H1 (cell line): ENCODE data around the gene DENND11. TPM values are rescaled to one million over a fixed set of nuclear protein-coding genes. Genes with fewer than 3 reads are reported as not detected.

Experiments
- CTCF ChIP-seq, 3 experiments: IDR thresholded peaks; 1 replicate in 2 of 3; 2 replicates in 1 of 3; pipeline versions ENCODE4 v1.5.1 to v1.6.1; 2011; ENCODE audit warnings: low read length in 3 of 3, mild to moderate bottlenecking in 3 of 3, inconsistent platforms in 2 of 3, low read depth in 1 of 3, moderate library complexity in 1 of 3; ENCODE audit not compliant: insufficient read depth in 1 of 3; ENCODE audit errors: control extremely low read depth in 1 of 3
- JUN ChIP-seq: IDR thresholded peaks from 2 replicates; pipeline ENCODE4 v1.6.1; 2011; ENCODE audit warnings: low read depth, mild to moderate bottlenecking, improper control_type of control experiment, low read length
- PHF8 ChIP-seq: fragments of 200-600 bp; sonication (generic); conservative IDR thresholded peaks from 2 replicates; pipeline ENCODE4 v1.7.1; 2012; ENCODE audit warnings: low read depth, mild to moderate bottlenecking, inconsistent platforms, low read length, moderate library complexity
- POLR2A ChIP-seq, 2 experiments: IDR thresholded peaks; 1 replicate in 1 of 2; 2 replicates in 1 of 2; pipeline ENCODE4 v1.6.1; 2011; ENCODE audit warnings: low read depth in 2 of 2, low read length in 2 of 2, mild to moderate bottlenecking in 2 of 2; ENCODE audit errors: control extremely low read depth in 1 of 2
- SAP30 ChIP-seq: fragments of 300-600 bp; sonication (generic); IDR thresholded peaks from 2 replicates; pipeline ENCODE4 v1.7.1; 2012; ENCODE audit warnings: low read length, moderate library complexity, mild to moderate bottlenecking, inconsistent platforms; ENCODE audit not compliant: insufficient read depth, insufficient replicate concordance
- TAF7 ChIP-seq: optimal IDR thresholded peaks from 2 replicates; pipeline ENCODE3; 2011; ENCODE audit warnings: low read depth, mild to moderate bottlenecking, inconsistent platforms, low read length, moderate library complexity, borderline replicate concordance
- USF2 ChIP-seq: IDR thresholded peaks from 2 replicates; pipeline ENCODE4 v1.6.1; 2011; ENCODE audit warnings: low read length, improper control_type of control experiment
- polyA plus RNA-seq, 7 experiments: library from polyadenylated mRNA; depleted of rRNA in 3 of 7; stranded (reverse) in 5 of 7; unstranded in 2 of 7; fragments of >200 nt in 5 of 7; fragments of 200-250 nt in 2 of 7; gene quantifications; 1 replicate in 5 of 7; 2 replicates in 1 of 7; 4 replicates in 1 of 7; pipeline versions ENCODE4 v1.2.1 to v1.2.3, GENCODE V29; 2011 to 2013; ENCODE audit warnings: missing spikeins in 2 of 7, mixed read lengths in 2 of 7
- total RNA-seq: library from RNA; stranded (reverse); fragmentation: NEBNext Ultra II Directional; extraction: Animal tissue kit (Norgen Biotek cat#: 25700); gene quantifications from 2 replicates; pipeline ENCODE4 v1.2.1, GENCODE V29; 2021

The DENND11 gene
- total and polyA plus RNA-seq, 2 of the 8 experiments (the other 6 are each of a cell fraction or from before 2014, with no cell fraction given): 8.0 to 26.8 TPM

- TF ChIP-seq CTCF (IDR thresholded peaks at IDR 0.05; ENCODE audit: control extremely low read depth in 1 of 3, insufficient read depth in 1 of 3, low read depth in 1 of 3, low read length in 3 of 3) (no peak), PHF8 (no peak), USF2 (no peak), POLR2A (IDR thresholded peaks at IDR 0.05; ENCODE audit: control extremely low read depth in 1 of 2, low read depth in 2 of 2, low read length in 2 of 2) (no peak), JUN (no peak), TAF7 (no peak), SAP30 (no peak)
Measured at GRCh38 chr7:141688043-141688442, 13.9 kb downstream of the DENND11 start (continued).
